DMS153 treated with DMSO at 0.1 percent for 48 hours (cell line): ENCODE results near the gene WNT1.
A peak's percentile ranks its signal among the peaks of the same experiment; 100 is the strongest.

ENCODE experiments used
- DNase-seq: peaks from one replicate; lab custom pipeline; 2025; ENCODE audit not compliant: unreplicated experiment; lab: John Stamatoyannopoulos, UW

Gene WNT1

GRCh38 chr12:48978291-48978740 is at the start of gene WNT1:
Gene WNT1 (plus strand): TSS chr12:48978322. CDS start chr12:48978651, 329 bp downstream.
- DNase-seq, result no peak

DNA sequence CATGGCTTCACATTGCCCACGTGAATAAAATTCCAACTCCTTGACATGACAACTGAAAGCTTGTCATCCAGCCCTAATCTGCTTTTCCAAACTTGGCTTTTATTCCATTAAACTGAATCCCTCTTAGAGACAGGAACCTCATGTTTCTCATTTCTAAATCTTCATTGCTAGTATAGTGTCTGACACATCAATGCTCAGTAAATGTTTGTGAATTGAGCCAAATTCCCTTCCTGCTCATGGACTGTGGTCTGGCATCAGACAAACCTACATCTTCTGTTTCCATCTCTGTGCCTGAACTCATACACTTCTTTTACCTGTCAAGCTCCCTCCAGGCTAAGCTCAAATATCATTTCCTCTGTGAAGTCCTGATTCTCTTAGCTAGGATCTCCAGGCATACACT is 48.6 kb upstream of the WNT1 start:
- DNase-seq, result no peak

- DNase-seq, result no peak
Observed at GRCh38 chr12:48930475-48930874, 47.6 kb upstream of the WNT1 start.

DNA sequence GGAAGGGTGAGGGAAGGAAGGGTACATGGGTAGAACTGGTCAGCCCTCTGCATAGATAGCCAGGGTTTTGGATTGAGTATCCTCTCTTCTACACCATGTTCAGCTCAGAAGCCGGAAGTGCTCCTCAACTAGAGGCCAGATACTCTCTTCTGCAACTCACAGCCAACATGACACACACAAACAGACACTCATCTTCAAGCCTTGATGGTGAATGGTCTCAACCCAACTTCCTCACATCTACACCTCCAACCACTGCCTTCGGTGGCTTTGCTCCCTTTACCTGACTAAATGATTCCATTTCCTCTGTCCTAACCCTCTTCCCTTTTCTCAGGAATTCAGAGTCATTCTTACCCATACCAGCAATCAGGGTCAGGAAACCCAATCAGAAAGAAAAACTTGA is 45.2 kb upstream of the WNT1 start:
- no peak for DNase-seq

DNA sequence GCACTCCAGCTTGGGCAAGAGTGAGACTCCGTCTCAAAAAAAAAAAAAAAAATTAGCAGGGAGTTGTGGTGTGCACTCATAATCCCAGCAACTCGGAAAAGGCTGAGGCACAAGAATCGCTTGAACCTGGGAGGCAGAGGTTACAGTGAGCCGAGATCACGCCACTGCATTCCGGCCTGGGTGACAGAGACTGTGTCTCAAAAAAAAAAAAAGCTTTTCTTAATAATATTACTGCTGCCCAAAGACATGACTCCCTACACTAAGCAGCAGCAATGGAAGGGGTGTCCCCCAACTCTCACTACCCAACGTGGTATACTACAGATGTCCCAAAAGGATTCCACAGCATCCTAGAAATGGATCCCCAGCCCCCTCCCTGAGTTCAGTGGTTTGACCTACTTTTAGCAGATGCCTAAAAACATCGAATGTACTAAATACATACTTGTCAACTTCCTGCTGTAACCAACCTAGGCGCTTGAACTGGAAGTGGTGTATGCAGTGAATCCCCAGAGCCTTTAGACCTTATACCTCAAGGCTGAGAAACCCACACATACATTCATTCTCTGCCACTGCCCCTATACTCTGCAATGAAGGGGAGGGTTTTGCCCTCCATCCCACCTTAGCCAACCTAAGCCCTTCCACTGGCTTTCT is 44.3 kb upstream of the WNT1 start:
- DNase-seq, result no peak

- DNase-seq, result no peak
Observed at GRCh38 chr12:48934312-48934706, 43.8 kb upstream of the WNT1 start.

DNA sequence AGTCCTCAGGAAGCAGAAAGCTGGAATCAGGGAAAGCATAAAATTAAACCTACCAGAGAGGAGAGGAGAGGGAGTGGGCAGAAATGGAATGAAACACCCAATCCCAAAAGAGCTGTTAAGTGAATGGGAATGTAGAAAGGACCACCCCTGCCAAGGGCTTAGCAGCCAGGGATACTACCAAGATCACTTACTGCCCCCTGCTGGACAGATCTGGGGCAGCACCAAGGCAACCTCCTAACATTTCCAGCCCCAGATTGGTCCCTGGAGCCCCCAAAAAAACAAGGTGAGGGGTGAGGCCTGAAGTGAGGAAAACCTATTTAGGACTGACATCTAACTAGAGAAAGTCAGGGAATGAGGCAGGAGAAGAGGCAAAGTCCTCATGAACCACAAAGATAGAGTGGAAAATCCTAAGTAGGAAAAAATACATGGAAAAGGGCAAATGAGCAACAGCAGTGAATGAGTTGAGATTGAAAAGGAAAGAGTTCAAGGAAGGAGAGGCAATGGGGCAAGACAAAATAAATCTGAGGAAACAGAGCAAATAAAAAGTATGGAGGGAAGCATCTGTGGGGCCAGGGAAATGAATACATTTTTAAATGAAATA is 41.6 kb upstream of the WNT1 start:
- peak; percentile 34 for DNase-seq

DNA sequence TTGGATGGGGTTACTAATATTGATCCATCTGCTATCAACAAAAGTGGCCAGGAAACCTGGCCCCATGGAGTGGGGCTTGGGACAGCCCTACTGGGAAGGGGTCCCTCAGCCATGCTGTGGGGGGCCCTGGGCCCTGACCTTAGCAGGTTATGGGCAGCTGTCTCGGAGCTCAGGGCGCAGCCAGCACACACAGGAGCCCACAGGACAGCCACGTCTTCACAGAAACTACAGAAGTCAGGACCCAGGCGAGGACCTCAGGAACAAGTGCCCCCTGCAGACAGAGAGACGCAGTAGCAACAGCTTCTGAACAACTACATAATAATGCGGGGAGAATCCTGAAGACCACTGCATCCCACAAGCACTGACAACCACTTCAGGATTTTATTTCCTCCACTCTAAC is 41.0 kb upstream of the WNT1 start:
- DNase-seq, result no peak

GRCh38 chr12:48938805-48939204 is 39.3 kb upstream of the WNT1 start:
- DNase-seq, result no peak

- DNase-seq, result no peak
Observed at GRCh38 chr12:48940181-48940580, 37.9 kb upstream of the WNT1 start.

DNA sequence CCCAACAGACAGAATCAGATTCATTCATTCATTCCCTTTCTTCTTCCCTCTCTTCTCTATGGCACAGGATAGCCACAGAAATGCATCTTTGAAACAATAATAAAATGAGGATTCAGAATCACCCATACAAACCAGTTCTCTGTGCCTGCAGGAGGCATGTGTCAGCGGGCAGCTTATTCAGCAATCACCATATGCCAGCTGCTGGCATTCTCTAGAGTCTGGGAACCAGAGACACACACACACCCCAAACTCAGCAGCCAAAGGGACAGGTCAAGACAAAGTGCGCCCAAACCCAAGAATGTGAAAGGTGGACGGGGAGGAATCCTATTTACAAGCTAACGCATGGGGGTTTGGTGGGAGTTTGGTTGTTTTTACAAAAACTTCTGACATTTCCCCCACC is 34.9 kb upstream of the WNT1 start:
- no peak for DNase-seq

DNA sequence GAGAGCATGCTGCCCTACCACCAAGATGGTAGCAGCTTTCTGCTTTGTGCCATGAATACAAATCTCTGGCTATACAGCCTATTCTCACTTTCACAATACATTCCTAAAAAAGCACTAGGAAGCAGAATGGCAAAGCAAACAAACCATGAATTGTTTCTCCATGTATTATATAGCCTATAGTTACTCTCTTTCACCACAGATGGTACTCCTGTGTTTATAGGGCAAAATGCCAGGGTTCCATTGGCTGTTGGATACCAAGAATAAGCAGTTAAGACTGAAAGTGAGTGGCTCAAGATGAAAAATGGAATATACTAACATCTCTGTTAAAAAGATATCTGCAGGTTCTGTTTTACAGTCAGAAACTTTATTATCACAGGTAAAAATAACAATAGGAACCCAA is 31.9 kb upstream of the WNT1 start:
- peak; percentile 12 for DNase-seq

GRCh38 chr12:48946943-48947342 is 31.2 kb upstream of the WNT1 start:
- no peak for DNase-seq

GRCh38 chr12:48947727-48948126 is 30.4 kb upstream of the WNT1 start:
- DNase-seq, result no peak

GRCh38 chr12:48952691-48953090 is 25.4 kb upstream of the WNT1 start:
- DNase-seq, result no peak

GRCh38 chr12:48954061-48954460 is 24.1 kb upstream of the WNT1 start:
- no peak for DNase-seq

- no peak for DNase-seq
Observed at GRCh38 chr12:48954841-48955501, 23.2 kb upstream of the WNT1 start.

DNA sequence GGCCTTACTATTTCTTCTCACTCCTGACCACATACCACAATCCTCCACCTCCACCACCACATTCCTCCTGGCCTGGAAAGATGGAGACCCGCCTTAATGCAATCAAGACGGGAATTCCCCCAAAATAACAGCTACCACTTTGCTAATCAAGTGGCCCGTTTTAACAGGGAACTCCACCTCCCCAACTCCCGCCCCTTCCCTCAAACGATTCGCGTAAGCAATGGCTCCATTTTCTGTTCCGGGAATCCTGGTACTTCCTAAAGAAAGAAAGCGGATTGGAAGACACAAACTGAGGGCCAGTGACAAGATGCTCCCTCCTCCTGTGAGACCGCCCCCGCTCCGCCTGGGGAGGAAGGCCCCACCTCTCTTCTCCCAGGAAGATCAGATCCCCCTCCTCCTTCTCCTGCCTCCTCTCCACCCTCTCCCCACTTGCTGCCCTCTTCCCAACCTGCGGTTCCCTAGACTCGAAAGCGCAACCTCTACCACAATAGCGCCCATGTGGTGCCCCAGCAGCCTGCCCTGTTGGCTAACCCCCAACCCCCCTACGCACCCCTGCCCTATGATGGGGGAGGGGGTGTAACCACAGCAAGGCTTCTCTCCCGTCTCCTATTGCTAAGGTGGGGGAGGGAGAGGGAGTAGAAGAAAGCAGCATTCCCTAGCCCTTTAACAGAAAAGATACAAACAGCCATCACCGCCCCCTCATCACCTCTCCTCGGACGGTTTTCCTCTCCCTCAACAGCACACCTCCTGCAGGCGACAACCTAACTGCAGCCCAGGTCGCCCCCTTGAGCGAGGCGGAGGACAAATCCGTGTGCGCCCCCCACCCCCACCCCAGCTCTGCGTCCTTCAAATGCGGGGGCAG is 21.6 kb upstream of the WNT1 start:
- DNase-seq, result peak; percentile 37

DNA sequence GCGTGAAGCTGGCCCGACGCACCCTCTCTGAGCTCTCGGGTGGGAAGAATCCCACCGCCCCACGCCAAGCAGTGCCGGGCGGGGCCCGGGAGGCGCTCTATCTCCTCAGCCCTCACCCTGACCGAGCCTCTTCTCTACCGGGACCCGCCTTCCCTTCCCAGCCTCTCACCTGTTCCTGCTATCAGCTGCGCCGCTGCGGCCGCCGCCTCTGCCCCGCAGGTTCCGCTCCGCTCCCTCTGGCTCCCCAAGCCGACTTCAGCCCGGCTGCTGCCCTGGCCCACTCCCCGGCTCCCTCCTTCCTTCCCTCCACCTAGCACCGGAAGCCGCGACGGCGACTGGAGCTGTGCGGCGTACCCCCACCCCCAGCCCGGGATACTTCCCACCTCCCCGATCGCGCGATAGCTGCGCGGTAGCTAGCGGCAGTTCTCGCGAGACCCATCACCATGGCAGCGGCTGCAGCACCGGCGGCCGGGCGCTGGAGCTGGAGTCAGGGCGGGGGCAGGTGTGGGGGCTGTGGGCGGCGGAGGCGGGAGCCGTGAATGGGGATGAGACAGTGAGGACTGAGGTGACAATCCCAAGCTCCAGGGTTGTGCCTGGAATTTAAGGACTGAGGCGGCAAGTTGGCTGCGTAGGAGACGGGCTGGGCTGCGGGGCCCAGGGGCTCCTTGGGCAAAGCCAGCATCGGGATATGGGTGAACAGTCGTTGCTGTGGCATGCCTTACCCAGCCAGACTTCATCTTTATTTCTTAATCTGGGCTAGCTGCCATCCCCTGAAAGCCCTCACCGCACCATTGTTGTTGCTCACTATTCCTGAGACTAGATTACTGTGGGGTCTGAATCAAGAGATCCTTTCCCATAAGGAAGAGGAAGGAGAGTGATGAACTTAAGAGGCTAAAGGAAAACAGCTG is 20.7 kb upstream of the WNT1 start, which contains the start of gene ARF3:
Gene ARF3 (minus strand): TSS at position 347 of the 908 bp plus-strand sequence. CDS start 16,392 bp downstream, outside the sequence.
- DNase-seq, result peak; percentile 93

- DNase-seq, result no peak
Observed at GRCh38 chr12:48958049-48958388, 20.1 kb upstream of the WNT1 start.
